NT2/D1 (cell line): ENCODE data around the gene B3GALT6.

Experiments used
- SUZ12 ChIP-seq: IDR thresholded peaks from 2 replicates; pipeline ENCODE4 v1.6.1; 2011; ENCODE audit not compliant: insufficient read length, insufficient read depth; ENCODE audit errors: extremely low read depth
- YY1 ChIP-seq: IDR thresholded peaks from 2 replicates; pipeline ENCODE4 v1.6.1; 2011; ENCODE audit not compliant: insufficient read length, insufficient read depth
- ZNF274 ChIP-seq: IDR thresholded peaks from 2 replicates; pipeline ENCODE4 v1.6.1; 2011; ENCODE audit warnings: mild to moderate bottlenecking, low read depth, low read length

DNA sequence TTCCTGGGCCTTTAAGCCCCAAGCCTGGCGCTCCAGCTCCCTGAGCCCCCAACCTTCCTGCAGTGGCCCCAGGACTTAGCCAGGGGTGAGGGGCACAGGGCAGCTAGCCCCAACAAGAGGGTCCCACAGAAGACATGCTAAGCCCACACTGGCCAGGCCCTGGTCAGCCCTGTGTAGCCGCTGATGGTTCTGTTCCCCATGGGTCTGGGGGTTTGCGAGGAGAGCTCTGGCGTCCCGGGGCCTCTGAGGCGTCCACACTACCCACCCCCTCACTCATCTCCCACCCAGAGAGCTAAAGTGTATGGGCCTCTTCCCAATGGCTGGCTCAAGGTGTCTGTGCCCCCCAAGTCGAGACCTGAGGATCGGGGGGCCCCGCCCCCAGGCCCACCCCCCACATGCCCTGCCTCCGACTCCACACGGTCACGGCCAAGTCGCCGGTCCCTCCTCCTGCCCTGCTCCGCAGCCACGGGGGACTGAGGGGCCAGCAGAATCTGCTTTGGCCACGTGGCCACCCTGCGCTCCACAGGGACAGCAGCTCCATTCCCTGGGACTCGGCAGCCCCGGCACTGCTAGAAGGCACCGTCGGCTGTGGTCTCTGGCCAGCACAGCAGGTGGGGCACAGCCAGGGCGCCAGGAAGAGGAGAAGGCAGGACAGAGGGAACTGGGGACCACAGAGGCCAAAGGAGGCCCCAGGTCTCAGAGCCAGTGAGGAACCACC, 33.5 kb upstream of the B3GALT6 start:
- TF ChIP-seq ZNF274 (no peak), YY1 (no peak), SUZ12 (no peak)
